SK-N-SH (cell line): Measurements from ENCODE around the gene ZNF490.

Experiments used
- EP300 ChIP-seq, 2 experiments: IDR thresholded peaks; 2 replicates each; pipeline versions ENCODE4 v1.4.0 to v1.6.1; 2012; ENCODE audit warnings: borderline replicate concordance in 1 of 2, low read depth in 1 of 2, low read length in 1 of 2
- EZH2phosphoT487 ChIP-seq: fragments of 200-600 bp; sonication (generic); IDR thresholded peaks from 2 replicates; pipeline ENCODE4 v1.6.1; 2017; ENCODE audit warnings: low read depth, mixed run types, mild to moderate bottlenecking, antibody characterized with exemption, moderate library complexity, borderline replicate concordance
- GABPA ChIP-seq: IDR thresholded peaks from 2 replicates; pipeline ENCODE4 v1.4.0; 2012; ENCODE audit warnings: low read depth, mild to moderate bottlenecking
- PBX3 ChIP-seq: IDR thresholded peaks from 2 replicates; pipeline ENCODE4; 2012
- RCOR1 ChIP-seq: fragments of 150-350 bp; IDR thresholded peaks from 2 replicates; pipeline ENCODE4 v1.6.1; 2017; ENCODE audit warnings: antibody characterized with exemption, low read length
- RFX5 ChIP-seq: IDR thresholded peaks from 2 replicates; pipeline ENCODE4 v1.6.1; 2012; ENCODE audit warnings: mild to moderate bottlenecking, improper control_type of control experiment, low read length
- SMC3 ChIP-seq: IDR thresholded peaks from 2 replicates; pipeline ENCODE4 v1.6.1; 2012; ENCODE audit warnings: low read depth, low read length, improper control_type of control experiment
- TAF1 ChIP-seq: IDR thresholded peaks from 2 replicates; pipeline ENCODE4 v1.6.1; 2012; ENCODE audit warnings: low read depth, mild to moderate bottlenecking, low read length, moderate library complexity, borderline replicate concordance
- USF1 ChIP-seq: IDR thresholded peaks from 2 replicates; pipeline ENCODE4 v1.4.0; 2012; ENCODE audit warnings: low read depth, borderline replicate concordance
- TF ChIP-seq, protein P1 (sequence below): fragments of 200-600 bp; sonication (generic); IDR thresholded peaks from 2 replicates; pipeline ENCODE4 v1.6.1; 2017; ENCODE audit warnings: antibody characterized with exemption, mild to moderate bottlenecking, moderate library complexity
- TF ChIP-seq, protein P2 (sequence below): IDR thresholded peaks from 2 replicates; pipeline ENCODE4 v1.4.0; 2012; ENCODE audit warnings: low read depth
- TF ChIP-seq, protein P3 (sequence below): IDR thresholded peaks from 2 replicates; pipeline ENCODE4 v1.6.1; 2012; ENCODE audit warnings: mild to moderate bottlenecking, low read depth, low read length, moderate library complexity

DNA sequence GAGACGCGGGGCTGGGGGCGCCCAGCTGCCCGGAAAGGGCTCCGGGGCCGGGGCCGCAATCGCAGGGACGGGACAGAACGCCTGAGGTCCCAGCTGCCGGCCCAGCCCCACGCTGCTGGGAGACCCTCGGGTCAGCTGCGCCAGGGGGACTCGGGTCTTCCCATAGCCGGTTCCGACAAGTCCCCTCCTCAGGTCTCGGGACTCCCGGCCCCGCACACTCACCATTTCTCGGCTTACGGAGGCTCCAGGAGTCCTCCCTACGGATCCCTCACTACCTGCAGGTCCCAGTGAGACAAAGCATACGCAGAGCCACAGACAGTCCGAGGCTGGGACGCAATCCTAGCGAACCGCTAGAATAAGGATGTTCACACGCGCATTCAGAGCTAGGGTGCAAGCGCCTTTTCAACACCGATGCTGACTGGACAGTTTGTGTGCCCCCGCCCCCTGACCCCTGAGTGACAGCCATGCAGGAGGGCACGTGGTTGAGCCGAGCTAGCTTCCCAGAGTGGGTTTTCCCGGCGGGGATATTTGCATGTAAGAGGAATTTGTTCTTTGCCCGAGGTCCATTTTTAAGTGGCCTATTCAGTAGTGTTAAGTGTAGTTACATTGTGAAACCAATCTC is 13.6 kb downstream of the ZNF490 start:
- TF ChIP-seq, protein P1, sequence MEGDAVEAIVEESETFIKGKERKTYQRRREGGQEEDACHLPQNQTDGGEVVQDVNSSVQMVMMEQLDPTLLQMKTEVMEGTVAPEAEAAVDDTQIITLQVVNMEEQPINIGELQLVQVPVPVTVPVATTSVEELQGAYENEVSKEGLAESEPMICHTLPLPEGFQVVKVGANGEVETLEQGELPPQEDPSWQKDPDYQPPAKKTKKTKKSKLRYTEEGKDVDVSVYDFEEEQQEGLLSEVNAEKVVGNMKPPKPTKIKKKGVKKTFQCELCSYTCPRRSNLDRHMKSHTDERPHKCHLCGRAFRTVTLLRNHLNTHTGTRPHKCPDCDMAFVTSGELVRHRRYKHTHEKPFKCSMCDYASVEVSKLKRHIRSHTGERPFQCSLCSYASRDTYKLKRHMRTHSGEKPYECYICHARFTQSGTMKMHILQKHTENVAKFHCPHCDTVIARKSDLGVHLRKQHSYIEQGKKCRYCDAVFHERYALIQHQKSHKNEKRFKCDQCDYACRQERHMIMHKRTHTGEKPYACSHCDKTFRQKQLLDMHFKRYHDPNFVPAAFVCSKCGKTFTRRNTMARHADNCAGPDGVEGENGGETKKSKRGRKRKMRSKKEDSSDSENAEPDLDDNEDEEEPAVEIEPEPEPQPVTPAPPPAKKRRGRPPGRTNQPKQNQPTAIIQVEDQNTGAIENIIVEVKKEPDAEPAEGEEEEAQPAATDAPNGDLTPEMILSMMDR: no peak
- no peak for TF ChIP-seq SMC3
- TF ChIP-seq RCOR1: no peak
- TF ChIP-seq PBX3: no peak
- TF ChIP-seq, protein P2, sequence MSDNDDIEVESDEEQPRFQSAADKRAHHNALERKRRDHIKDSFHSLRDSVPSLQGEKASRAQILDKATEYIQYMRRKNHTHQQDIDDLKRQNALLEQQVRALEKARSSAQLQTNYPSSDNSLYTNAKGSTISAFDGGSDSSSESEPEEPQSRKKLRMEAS: no peak
- no peak for TF ChIP-seq GABPA
- no peak for TF ChIP-seq USF1
- TF ChIP-seq EP300 (IDR thresholded peaks at IDR 0.05; ENCODE audit: borderline replicate concordance in 1 of 2, low read depth in 1 of 2, low read length in 1 of 2): no peak
- TF ChIP-seq RFX5: no peak
- TF ChIP-seq EZH2phosphoT487: no peak
- no peak for TF ChIP-seq TAF1
- TF ChIP-seq, protein P3, sequence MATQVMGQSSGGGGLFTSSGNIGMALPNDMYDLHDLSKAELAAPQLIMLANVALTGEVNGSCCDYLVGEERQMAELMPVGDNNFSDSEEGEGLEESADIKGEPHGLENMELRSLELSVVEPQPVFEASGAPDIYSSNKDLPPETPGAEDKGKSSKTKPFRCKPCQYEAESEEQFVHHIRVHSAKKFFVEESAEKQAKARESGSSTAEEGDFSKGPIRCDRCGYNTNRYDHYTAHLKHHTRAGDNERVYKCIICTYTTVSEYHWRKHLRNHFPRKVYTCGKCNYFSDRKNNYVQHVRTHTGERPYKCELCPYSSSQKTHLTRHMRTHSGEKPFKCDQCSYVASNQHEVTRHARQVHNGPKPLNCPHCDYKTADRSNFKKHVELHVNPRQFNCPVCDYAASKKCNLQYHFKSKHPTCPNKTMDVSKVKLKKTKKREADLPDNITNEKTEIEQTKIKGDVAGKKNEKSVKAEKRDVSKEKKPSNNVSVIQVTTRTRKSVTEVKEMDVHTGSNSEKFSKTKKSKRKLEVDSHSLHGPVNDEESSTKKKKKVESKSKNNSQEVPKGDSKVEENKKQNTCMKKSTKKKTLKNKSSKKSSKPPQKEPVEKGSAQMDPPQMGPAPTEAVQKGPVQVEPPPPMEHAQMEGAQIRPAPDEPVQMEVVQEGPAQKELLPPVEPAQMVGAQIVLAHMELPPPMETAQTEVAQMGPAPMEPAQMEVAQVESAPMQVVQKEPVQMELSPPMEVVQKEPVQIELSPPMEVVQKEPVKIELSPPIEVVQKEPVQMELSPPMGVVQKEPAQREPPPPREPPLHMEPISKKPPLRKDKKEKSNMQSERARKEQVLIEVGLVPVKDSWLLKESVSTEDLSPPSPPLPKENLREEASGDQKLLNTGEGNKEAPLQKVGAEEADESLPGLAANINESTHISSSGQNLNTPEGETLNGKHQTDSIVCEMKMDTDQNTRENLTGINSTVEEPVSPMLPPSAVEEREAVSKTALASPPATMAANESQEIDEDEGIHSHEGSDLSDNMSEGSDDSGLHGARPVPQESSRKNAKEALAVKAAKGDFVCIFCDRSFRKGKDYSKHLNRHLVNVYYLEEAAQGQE: no peak
